ENCODE measurements around the gene CASKIN1. TPM values are rescaled to one million over a fixed set of nuclear protein-coding genes. Genes with fewer than 3 reads are reported as not detected.

The CASKIN1 gene
- total RNA-seq, 2 donors from 2014 or later: 0.66 to 0.78 TPM

DNA sequence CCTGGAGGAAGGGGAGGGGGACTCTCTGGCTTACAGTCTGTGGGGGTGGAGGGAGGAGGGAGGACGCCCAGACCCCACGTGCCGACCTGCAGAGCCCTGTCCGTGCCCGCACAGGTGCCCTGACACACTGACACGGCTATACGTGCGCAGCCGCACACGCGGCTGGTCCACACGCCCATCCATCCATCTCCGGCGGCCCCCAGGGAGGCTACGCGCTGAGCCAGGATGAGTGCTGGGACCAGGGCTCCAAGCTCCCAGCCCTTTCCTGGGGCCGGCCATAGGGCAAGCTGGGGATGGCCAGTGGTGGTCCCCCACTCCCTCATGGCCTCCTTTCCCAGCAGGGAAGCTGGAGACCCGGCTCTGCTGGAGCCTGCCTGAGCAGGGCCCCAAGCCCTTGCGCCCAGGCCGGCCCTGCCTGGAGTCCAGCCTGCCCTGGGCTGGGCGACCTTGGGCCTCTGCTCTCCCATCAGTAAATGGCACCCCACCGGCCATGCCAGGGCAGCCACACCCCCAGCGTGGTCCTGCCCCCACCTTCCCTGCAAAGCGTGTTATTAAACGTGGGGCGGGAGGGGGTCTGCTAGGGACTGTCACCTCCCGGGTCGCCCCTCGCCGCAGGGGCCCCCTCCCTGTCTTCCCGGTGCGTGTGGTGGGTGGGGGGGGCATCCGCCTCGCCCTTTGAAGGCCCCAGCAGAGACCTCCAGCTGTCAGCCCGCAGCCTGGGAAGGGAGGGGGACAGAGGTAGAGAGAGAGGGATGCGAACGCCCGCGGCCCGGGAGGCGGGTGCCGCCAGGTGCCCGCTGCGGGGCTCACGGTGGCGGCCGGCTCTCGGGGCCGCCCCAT, 863 bp downstream of the CASKIN1 start:
- Histone ChIP-seq H3K36me3 (replicated peaks in 1 of 2; ENCODE audit: insufficient read depth in 1 of 2, low read depth in 2 of 2) (no peaks in the 10 kb centered on the region), H3K9me3 (no peaks in the 10 kb centered on the region), H3K27ac (no peak overlapping the region), H3K4me3 (no peak overlapping the region), H3K4me1 (peaks cover 13% of the 10 kb centered on the region), H3K27me3 (no peaks in the 10 kb centered on the region)
- ATAC-seq: peak; percentile 2
- 0 to 3% methylated on average over 7 to 48 of the region's 49 CpGs for WGBS, 2 donors
- TF ChIP-seq POLR2A (IDR thresholded peaks at IDR 0.05): no peak
- TF ChIP-seq, protein P1, sequence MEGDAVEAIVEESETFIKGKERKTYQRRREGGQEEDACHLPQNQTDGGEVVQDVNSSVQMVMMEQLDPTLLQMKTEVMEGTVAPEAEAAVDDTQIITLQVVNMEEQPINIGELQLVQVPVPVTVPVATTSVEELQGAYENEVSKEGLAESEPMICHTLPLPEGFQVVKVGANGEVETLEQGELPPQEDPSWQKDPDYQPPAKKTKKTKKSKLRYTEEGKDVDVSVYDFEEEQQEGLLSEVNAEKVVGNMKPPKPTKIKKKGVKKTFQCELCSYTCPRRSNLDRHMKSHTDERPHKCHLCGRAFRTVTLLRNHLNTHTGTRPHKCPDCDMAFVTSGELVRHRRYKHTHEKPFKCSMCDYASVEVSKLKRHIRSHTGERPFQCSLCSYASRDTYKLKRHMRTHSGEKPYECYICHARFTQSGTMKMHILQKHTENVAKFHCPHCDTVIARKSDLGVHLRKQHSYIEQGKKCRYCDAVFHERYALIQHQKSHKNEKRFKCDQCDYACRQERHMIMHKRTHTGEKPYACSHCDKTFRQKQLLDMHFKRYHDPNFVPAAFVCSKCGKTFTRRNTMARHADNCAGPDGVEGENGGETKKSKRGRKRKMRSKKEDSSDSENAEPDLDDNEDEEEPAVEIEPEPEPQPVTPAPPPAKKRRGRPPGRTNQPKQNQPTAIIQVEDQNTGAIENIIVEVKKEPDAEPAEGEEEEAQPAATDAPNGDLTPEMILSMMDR (IDR thresholded peaks at IDR 0.05): no peak
- intact Hi-C loops (cut with DNase I): no loop called here
- no peak for DNase-seq

DNA sequence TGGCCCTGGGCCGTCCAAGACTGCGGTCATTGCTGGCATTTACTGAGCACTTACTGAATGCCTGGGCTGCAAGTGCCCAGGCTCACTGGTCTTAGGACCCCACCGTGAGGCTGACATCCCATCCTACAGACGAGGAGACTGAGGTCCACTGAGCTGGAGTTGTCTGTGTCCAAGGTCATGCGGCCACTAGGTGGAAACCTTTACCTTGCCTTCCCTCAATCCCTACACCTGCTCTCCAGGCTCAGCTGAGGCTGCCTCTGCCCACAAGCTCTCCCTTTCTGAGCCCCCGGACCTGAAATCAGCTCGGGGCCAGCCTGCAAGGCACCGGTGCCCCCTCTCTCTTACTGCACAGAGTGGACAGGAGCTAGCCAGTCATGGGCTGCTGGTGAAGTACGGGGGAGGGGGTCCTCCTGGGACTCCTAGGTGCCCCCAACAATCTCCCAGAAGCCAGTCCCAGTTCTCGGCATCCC, 1.5 kb downstream of the CASKIN1 start:
- no peaks in the 10 kb centered on the region for H3K27me3 ChIP-seq
- no peak overlapping the region for H3K27ac ChIP-seq
- H3K9me3 ChIP-seq: no peaks in the 10 kb centered on the region
- no peak overlapping the region for H3K4me3 ChIP-seq
- intact Hi-C loops (cut with DNase I): no loop called here
- H3K36me3 ChIP-seq (replicated peaks in 1 of 2; ENCODE audit: insufficient read depth in 1 of 2, low read depth in 2 of 2): no peaks in the 10 kb centered on the region
- ATAC-seq (peak; percentile 82), DNase-seq (peak; percentile 71 to 81 (median 78))
- TF ChIP-seq, protein P1 (IDR thresholded peaks at IDR 0.05): peak; percentile 42 to 85 (median 67)
- no peak for TF ChIP-seq POLR2A (IDR thresholded peaks at IDR 0.05)
- WGBS, 2 donors: 10 to 22% methylated on average over 9 to 10 of the region's 10 CpGs
- peaks cover 13% of the 10 kb centered on the region for H3K4me1 ChIP-seq

DNA sequence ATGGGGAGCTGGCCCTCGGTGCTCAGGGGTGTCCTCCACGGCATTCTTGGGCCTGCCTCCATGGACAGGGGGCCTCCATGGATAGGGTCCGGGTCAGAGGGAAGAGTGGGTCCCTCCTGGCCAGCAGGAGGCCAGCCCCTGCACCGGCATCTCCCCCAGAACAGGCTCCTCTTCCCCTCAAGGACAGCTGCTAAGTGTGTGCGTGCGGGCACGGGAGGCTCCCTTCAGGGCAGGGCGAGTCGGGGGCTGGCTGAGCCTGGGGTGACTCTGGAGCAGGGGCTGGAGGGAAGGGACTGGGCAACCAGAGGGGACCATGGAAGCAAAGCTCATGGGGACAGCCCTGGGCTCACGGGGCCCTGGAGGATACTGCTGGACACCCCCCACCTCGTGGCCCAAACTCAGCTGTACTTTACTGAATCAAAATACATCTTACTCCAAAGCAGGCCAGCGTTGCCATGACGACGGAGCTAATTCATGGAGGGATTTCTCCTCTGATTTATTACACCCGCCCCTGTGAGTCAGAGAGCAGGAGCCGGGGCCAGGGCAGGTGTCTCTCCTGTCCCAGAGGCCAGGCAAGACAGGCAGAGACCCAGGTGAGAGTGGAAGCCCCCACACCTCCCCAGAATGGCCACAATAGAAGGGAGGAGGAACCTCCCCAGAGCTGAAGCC, 2.1 kb downstream of the CASKIN1 start:
- no peaks in the 10 kb centered on the region for H3K36me3 ChIP-seq (replicated peaks in 1 of 2; ENCODE audit: insufficient read depth in 1 of 2, low read depth in 2 of 2)
- H3K27ac ChIP-seq: no peak overlapping the region
- H3K27me3 ChIP-seq: no peaks in the 10 kb centered on the region
- H3K9me3 ChIP-seq: no peaks in the 10 kb centered on the region
- TF ChIP-seq POLR2A (IDR thresholded peaks at IDR 0.05): no peak
- TF ChIP-seq, protein P1 (IDR thresholded peaks at IDR 0.05): no peak
- WGBS, 2 donors: 47 to 62% methylated on average over 12 to 16 of the region's 16 CpGs
- no peak overlapping the region for H3K4me3 ChIP-seq
- peaks cover 13% of the 10 kb centered on the region for H3K4me1 ChIP-seq
- intact Hi-C loops (cut with DNase I): no loop called here
- ATAC-seq (no peak), DNase-seq (no peak)

DNA sequence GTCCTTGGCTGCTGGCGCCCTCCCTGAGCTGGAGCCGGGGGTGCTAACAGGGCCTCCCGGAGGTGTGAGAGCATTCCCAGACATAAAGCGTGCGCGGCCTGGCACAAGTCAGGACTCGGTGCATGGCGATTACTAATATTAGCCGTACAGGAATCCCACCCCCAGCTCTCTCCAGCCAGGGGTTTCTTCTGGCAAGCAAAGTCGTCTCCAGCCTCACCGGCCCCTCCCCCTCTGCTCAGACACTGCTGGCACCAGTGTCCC, 5.0 kb downstream of the CASKIN1 start:
- ATAC-seq: no peak
- 80 to 84% methylated on average over 4 to 11 of the region's 11 CpGs for WGBS, 2 donors
- no peak for DNase-seq
- Histone ChIP-seq H3K27me3 (no peaks in the 10 kb centered on the region), H3K4me3 (no peak overlapping the region), H3K36me3 (replicated peaks in 1 of 2; ENCODE audit: insufficient read depth in 1 of 2, low read depth in 2 of 2) (no peaks in the 10 kb centered on the region), H3K4me1 (peaks cover 13% of the 10 kb centered on the region), H3K9me3 (no peaks in the 10 kb centered on the region), H3K27ac (no peak overlapping the region)
- TF ChIP-seq, protein P1 (IDR thresholded peaks at IDR 0.05): no peak
- no peak for TF ChIP-seq POLR2A (IDR thresholded peaks at IDR 0.05)
- intact Hi-C loops (cut with DNase I): no loop called here
